ENCODE data around the gene RNU6-8.

DNA sequence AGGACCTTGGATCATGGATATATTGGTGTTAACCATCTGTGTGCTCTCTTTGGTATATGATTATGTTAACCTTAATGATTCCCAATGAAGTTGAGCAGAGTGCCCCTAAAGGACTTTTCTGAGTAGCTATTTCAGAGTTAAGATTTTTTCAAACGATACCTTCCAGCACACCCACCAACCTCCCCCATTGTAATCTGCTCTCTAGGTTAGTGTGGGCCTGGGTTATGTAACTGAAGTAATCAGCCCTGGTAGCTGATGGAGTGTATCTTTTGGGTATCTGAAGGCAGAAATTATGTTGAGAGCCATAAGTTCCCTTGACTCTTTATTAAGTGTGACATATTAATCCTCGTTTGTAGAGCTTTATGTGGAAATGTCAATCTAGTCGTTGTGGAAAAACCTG is 47.6 kb upstream of the RNU6-8 start:
- TF ChIP-seq, protein P1, sequence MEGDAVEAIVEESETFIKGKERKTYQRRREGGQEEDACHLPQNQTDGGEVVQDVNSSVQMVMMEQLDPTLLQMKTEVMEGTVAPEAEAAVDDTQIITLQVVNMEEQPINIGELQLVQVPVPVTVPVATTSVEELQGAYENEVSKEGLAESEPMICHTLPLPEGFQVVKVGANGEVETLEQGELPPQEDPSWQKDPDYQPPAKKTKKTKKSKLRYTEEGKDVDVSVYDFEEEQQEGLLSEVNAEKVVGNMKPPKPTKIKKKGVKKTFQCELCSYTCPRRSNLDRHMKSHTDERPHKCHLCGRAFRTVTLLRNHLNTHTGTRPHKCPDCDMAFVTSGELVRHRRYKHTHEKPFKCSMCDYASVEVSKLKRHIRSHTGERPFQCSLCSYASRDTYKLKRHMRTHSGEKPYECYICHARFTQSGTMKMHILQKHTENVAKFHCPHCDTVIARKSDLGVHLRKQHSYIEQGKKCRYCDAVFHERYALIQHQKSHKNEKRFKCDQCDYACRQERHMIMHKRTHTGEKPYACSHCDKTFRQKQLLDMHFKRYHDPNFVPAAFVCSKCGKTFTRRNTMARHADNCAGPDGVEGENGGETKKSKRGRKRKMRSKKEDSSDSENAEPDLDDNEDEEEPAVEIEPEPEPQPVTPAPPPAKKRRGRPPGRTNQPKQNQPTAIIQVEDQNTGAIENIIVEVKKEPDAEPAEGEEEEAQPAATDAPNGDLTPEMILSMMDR (IDR thresholded peaks at IDR 0.05; ENCODE audit: low read length), result no peak
- no peak for TF ChIP-seq EZH2 (IDR thresholded peaks at IDR 0.05; ENCODE audit: borderline replicate concordance, low read length)

Measured in OCI-LY1 (cell line).